Aorta (tissue), 5 donors: ENCODE data around the gene MUL1. TPM values are rescaled to one million over a fixed set of nuclear protein-coding genes. Genes with fewer than 3 reads are reported as not detected.
"Not testable (repeated sequence)": the region's sequence is repeated elsewhere in the genome, so short reads cannot be mapped to it uniquely, and the experiment has no call there.

ENCODE experiments used
- ATAC-seq: fragments of 200-7000 bp; cut with Tn5 transposase; one replicate; pipeline ENCODE4 v1.9.1; 2022; ENCODE audit warnings: moderate library complexity; ENCODE audit not compliant: low FRiP score
- DNase-seq, 2 donors: peaks; one replicate each; pipeline ENCODE4 v3.0.0-alpha.2; 2020
- H3K27ac ChIP-seq, 2 donors: one replicate each; pipeline ENCODE4 v1.5.1; 2013; ENCODE audit warnings: low read length in 2 of 2, mild to moderate bottlenecking in 2 of 2, moderate library complexity in 2 of 2, control low read depth in 1 of 2, inconsistent platforms in 1 of 2, low read depth in 1 of 2
- H3K27me3 ChIP-seq, 2 donors: one replicate each; pipeline ENCODE4 v1.6.1; 2013; ENCODE audit warnings: control low read depth in 1 of 2, low read length in 1 of 2, mild to moderate bottlenecking in 1 of 2, moderate library complexity in 1 of 2; ENCODE audit not compliant: insufficient read depth in 2 of 2, control insufficient read depth in 1 of 2
- H3K36me3 ChIP-seq, 2 donors: one replicate each; pipeline ENCODE4 v1.6.1; 2013; ENCODE audit warnings: control low read depth in 1 of 2, low read length in 1 of 2, mild to moderate bottlenecking in 1 of 2; ENCODE audit not compliant: insufficient read depth in 2 of 2, control insufficient read depth in 1 of 2
- H3K4me1 ChIP-seq, 2 donors: one replicate each; pipeline ENCODE4 v1.6.1; 2013; ENCODE audit warnings: low read length in 2 of 2, control low read depth in 1 of 2, mild to moderate bottlenecking in 1 of 2, moderate library complexity in 1 of 2; ENCODE audit not compliant: insufficient read depth in 2 of 2, control insufficient read depth in 1 of 2
- H3K4me3 ChIP-seq, 2 donors: one replicate each; pipeline ENCODE4 v1.5.1; 2013; ENCODE audit warnings: low read length in 2 of 2, control low read depth in 1 of 2, mild to moderate bottlenecking in 1 of 2
- H3K9me3 ChIP-seq: one replicate; pipeline ENCODE4 v1.6.1; 2013; ENCODE audit warnings: mild to moderate bottlenecking, low read length; ENCODE audit not compliant: control insufficient read depth
- WGBS, 2 donors: extraction: QIAGEN DNeasy Blood & Tissue Kit; methylation state at CpG; one replicate each; pipeline ENCODE4 v1.1.7; 2013; 5-methylcytosine and 5-hydroxymethylcytosine counted together
- intact Hi-C, 2 donors: fragments of 100-400 bp; cut with DNase I; formaldehyde crosslinking; loops; one replicate each; pipeline versions ENCODE4 v1.14.2 to v1.15.0; 2022
- polyA plus RNA-seq, 2 donors: library from polyadenylated mRNA; stranded (reverse); fragments of 200-250 nt; gene quantifications; one replicate each; pipeline ENCODE4 v1.2.3, GENCODE V29; 2013
- total RNA-seq, 2 donors: library from RNA; stranded (reverse); fragmentation: NEBNext Ultra II Directional; extraction: Animal tissue kit (Norgen Biotek cat#: 25700); gene quantifications; one replicate each; pipeline ENCODE4 v1.2.1, GENCODE V29; 2021
- donor health status: healthy with polysubstance abuse.
- donor health status: Bipolar disorder and iron deficiency.
- donor health status: DM: no; HTN: no; CAD: no.
- donor health status: DM: no; HTN: no; CAD: no.
- donor health status: DM: yes; HTN: yes; CAD: no.

MUL1 gene
- total and polyA plus RNA-seq, 4 donors, result 5.5 to 18.6 (median 13.2) TPM

- intact Hi-C loops, result loop anchor here (1.0 to 5.0 kb wide), 2 partner anchors 112 to 115 kb away; no protein-coding TSS in a partner anchor
- Histone ChIP-seq H3K4me3 (no peak overlapping the region), H3K27me3 (peaks cover 0 to 2% of the 10 kb centered on the region in 2 donors), H3K4me1 (no peaks in the 10 kb centered on the region), H3K9me3 (no peaks in the 10 kb centered on the region), H3K27ac (no peak overlapping the region), H3K36me3 (no peaks in the 10 kb centered on the region)
- peak; percentile 75 to 84 for DNase-seq
- 14 to 19% methylated on average over 17 of the region's 17 CpGs for WGBS, 2 donors
- ATAC-seq, result peak; percentile 70
Measured at GRCh38 chr1:20521960-20522861, 14.3 kb upstream of the MUL1 start.

GRCh38 chr1:20519609-20520262 lies 11.8 kb upstream of the MUL1 start:
- H3K27me3 ChIP-seq, H3K9me3 ChIP-seq, H3K27ac ChIP-seq, H3K4me3 ChIP-seq, H3K4me1 ChIP-seq, H3K36me3 ChIP-seq, ATAC-seq: not testable (repeated sequence)
- peak in 1 of 2 donors; percentile 2 for DNase-seq
- WGBS, 2 donors, result 51 to 52% methylated on average over 7 of the region's 7 CpGs
- intact Hi-C loops, result loop anchor here in 1 of 2 donors (5.0 kb wide), 1 partner anchor 118 kb away; no protein-coding TSS in a partner anchor

GRCh38 chr1:20511518-20512428 lies 3.8 kb upstream of the MUL1 start:
- ATAC-seq (no peak), DNase-seq (peak in 1 of 2 donors; percentile 11)
- WGBS, 2 donors, result 55 to 57% methylated on average over 6 of the region's 6 CpGs
- no peak overlapping the region for H3K27ac ChIP-seq
- peaks cover 0 to 2% of the 10 kb centered on the region in 2 donors for H3K27me3 ChIP-seq
- intact Hi-C loops, result no loop called here
- peaks cover 0 to 2% of the 10 kb centered on the region in 2 donors for H3K4me1 ChIP-seq
- no peaks in the 10 kb centered on the region for H3K9me3 ChIP-seq
- H3K36me3 ChIP-seq, result no peaks in the 10 kb centered on the region
- H3K4me3 ChIP-seq, result no peak overlapping the region

GRCh38 chr1:20508411-20508771 lies 440 bp upstream of the MUL1 start:
- no peak for DNase-seq
- 61 to 63% methylated on average over 5 of the region's 5 CpGs for WGBS, 2 donors
- Histone ChIP-seq H3K27ac (no peak overlapping the region), H3K27me3 (peaks cover 0 to 2% of the 10 kb centered on the region in 2 donors), H3K9me3 (no peaks in the 10 kb centered on the region), H3K4me3 (peak overlapping the region; percentile 81 to 90), H3K4me1 (peaks cover 0 to 2% of the 10 kb centered on the region in 2 donors), H3K36me3 (no peaks in the 10 kb centered on the region)
- intact Hi-C loops, result no loop called here
- no peak for ATAC-seq

- ATAC-seq (peak; percentile 22), DNase-seq (no peak)
- Histone ChIP-seq H3K9me3 (no peaks in the 10 kb centered on the region), H3K4me1 (peaks cover 0 to 2% of the 10 kb centered on the region in 2 donors), H3K27ac (peak overlapping the region in 1 of 2 donors; percentile 18), H3K27me3 (peaks cover 0 to 2% of the 10 kb centered on the region in 2 donors), H3K4me3 (peak overlapping the region; percentile 52 to 81), H3K36me3 (no peaks in the 10 kb centered on the region)
- WGBS, 2 donors, result 29 to 30% methylated on average over 5 of the region's 5 CpGs
- intact Hi-C loops, result no loop called here
Measured at GRCh38 chr1:20507248-20507563, 745 bp downstream of the MUL1 start.

GRCh38 chr1:20505488-20505887 lies 2.5 kb downstream of the MUL1 start:
- ATAC-seq, result no peak
- WGBS, 2 donors, result 88 to 100% methylated on average over 1 of the region's 1 CpG
- intact Hi-C loops, result no loop called here

GRCh38 chr1:20500716-20501115 lies 7.2 kb downstream of the MUL1 start:
- Histone ChIP-seq H3K36me3 (peaks cover 0 to 6% of the 10 kb centered on the region in 2 donors), H3K9me3 (no peaks in the 10 kb centered on the region), H3K4me1 (no peaks in the 10 kb centered on the region), H3K27me3 (no peaks in the 10 kb centered on the region), H3K4me3 (no peak overlapping the region), H3K27ac (no peak overlapping the region)
- WGBS, 2 donors, result 88 to 90% methylated on average over 17 of the region's 17 CpGs
- intact Hi-C loops, result no loop called here
- DNase-seq, result no peak
- no peak for ATAC-seq

More at GRCh38 chr1:20505488-20505887, 2.5 kb downstream of the MUL1 start:
- Histone ChIP-seq H3K27ac (no peak overlapping the region), H3K9me3 (no peaks in the 10 kb centered on the region), H3K36me3 (no peaks in the 10 kb centered on the region), H3K4me3 (no peak overlapping the region), H3K27me3 (no peaks in the 10 kb centered on the region), H3K4me1 (peaks cover 0 to 2% of the 10 kb centered on the region in 2 donors)
- peak in 1 of 2 donors; percentile 15 for DNase-seq

- DNase-seq (no peak), ATAC-seq (no peak)
- 88 to 91% methylated on average over 14 of the region's 14 CpGs for WGBS, 2 donors
- Histone ChIP-seq H3K9me3 (no peaks in the 10 kb centered on the region), H3K36me3 (peaks cover 0 to 6% of the 10 kb centered on the region in 2 donors), H3K4me3 (no peak overlapping the region), H3K4me1 (no peaks in the 10 kb centered on the region), H3K27me3 (no peaks in the 10 kb centered on the region), H3K27ac (no peak overlapping the region)
- intact Hi-C loops, result no loop called here
Measured at GRCh38 chr1:20499718-20500117, 8.2 kb downstream of the MUL1 start.
